ENCODE data around the gene PPOX.

PPOX gene

DNA sequence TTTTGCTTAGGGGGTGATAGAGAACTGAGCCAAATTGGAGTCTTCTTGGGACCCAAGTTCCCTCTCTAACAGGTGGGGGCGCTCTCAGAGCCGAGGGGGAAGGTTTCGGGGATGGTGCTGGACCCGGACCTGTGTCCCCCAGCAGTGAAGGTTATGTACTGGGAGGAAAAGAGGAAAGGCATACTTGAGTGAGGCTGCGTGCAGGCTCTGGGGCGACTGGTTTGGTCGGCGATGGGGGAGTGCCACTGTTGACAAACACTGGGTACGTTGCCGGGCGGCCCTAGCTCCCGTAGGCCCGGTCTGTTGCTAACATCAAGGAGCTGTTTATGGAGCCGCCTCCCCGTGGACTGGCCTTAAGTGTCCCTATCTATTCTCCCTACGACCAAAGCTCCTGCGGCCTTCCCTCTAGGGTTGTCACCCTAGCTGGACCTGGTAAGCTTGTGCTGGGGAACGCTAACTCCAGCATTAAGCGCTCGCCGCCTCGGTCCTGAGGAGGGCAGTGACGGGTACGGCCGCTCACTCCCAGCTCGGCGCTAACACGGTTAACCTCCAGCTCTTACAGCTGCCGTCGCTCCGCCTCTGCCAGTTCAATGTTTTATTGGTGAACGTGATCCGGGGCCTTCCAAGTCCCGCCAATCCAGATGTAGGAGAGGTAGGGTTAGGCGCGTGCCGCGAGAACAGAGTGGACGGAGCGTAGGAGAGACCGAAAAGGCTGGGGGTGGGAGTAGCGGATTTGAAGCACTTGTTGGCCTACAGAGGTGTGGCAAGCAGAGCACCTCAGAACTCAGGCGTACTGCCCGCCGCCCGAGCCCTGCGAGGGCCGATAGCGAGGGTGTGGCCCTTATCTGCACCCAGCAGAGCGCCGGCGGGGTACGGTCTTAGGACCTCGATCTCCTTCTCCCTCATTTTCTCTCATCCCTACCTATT is at the start of gene PPOX:
TSS of gene PPOX (plus strand) at position 685 of the 927 bp plus-strand sequence. CDS start 422 bp downstream, outside the sequence.
- DNase-seq (ENCODE audit: low read depth), result peak; percentile 84

DNA sequence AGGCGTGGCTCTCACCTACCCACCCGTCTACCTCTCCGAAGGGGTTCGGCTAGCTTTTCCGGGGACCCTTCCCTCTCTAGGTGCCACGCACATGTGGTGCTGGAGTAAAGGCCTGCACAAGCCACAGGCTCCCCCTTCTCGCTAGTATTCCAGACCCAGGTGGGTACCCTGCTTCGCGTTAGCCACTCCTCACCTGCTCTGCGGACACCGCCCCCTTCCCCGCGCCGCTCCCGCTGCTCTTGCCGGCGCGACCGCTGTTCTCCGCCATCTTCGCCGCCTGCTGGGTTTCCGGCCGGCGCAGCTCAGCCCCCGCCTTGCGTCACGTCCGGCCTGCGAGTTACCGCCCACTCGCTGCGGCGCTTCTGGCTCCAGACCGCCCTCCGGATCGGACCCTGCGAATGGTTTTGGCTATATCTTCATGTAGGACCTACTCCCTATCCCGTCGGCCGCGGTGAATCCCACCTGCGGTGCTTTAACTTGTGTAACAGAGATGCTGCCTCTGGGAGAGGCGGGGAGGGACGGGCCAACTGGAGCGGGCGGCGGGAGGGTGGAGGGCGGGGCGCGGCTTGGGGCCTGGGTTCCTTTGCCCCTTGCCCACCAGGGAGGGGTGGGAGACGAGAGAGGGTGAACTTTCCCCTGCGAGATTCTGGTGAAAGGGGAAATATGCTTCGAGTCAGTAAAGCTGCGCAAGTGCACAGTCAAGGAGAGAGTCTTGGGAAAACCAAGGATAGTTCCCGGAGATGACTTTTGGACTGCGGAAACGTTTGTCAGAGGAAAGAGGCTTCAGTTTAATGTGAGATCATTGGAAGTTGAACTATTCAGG is 48.3 kb upstream of the PPOX start, which contains the start of the genes NIT1 and PFDN2:
TSS of gene NIT1 (plus strand) at position 347 of the 823 bp plus-strand sequence. CDS start at position 419, 72 bp downstream.
TSS of gene PFDN2 (minus strand) at position 279 of the 823 bp plus-strand sequence. CDS start at position 268, 11 bp downstream.
- peak; percentile 87 for DNase-seq (ENCODE audit: low read depth)

DNA sequence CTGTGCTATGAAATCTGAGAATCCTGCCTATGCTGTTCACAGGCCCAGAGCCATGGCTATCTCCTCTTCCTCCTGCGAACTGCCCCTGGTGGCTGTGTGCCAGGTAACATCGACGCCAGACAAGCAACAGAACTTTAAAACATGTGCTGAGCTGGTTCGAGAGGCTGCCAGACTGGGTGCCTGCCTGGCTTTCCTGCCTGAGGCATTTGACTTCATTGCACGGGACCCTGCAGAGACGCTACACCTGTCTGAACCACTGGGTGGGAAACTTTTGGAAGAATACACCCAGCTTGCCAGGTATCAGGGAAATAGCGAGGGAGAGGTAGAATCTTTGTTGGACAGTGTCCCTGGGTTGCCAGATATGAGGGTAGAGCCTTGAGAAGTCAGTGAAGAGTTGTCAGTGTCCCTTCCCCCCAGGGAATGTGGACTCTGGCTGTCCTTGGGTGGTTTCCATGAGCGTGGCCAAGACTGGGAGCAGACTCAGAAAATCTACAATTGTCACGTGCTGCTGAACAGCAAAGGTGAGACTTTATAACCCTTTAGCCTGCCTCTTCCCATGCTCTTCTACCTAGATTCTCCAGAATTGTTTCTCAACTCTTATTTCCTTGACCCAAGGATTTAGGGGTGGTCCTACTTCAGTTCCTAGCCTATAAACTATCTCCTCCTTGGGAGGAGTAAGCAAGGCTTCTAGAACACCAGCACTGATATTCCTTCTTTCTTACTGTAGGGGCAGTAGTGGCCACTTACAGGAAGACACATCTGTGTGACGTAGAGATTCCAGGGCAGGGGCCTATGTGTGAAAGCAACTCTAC is 46.9 kb upstream of the PPOX start:
- peak; percentile 56 for DNase-seq (ENCODE audit: low read depth)

DNA sequence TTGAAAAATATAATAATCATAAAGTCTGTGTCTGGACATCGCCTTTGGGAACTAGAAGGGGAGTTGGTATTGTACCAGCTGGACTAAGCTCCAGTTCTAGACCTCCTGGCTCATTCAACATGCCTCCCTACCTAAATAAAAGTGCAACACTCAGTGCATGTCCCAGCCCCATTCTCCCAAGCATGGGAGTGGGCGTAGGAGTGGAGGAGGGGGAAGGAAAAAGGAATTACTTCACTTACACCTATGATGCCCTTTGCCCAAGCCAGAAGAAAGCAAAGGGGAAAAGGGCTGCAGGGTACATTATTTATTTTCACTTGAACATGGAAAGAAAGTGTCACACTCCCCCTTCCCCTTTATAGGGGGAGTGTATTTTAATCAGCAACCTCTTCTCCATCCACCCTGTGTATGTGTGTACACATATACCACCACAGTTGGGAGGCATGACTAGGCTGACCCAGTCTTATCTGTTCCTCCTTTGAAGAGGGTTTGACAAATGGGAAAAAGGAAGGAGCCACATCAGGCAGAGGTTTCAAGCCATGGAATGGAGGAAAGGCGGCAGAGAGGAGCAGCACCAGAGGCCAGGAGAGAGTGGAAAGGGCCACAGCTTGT is 45.1 kb upstream of the PPOX start:
- DNase-seq (ENCODE audit: low read depth), result no peak

DNA sequence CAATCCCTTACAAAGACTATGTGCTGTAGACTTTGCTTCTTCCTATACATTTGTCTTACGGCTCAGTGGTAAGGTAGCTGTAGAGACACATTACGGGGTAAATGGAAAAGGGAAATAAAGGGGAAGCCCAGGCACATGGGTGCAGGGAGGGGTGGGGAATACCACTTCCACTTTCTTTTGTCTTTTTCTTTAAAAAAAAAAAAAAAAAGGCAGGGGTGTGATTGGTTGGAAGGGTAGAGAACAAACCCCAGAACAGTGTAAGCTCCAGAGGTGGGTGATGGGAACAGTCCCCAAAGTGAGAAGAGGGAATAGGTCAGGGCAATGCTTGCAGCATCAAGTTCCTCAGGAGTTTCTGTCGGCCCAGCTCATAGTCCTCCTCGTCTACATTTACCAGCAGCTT is 44.4 kb upstream of the PPOX start:
- DNase-seq (ENCODE audit: low read depth), result no peak

DNA sequence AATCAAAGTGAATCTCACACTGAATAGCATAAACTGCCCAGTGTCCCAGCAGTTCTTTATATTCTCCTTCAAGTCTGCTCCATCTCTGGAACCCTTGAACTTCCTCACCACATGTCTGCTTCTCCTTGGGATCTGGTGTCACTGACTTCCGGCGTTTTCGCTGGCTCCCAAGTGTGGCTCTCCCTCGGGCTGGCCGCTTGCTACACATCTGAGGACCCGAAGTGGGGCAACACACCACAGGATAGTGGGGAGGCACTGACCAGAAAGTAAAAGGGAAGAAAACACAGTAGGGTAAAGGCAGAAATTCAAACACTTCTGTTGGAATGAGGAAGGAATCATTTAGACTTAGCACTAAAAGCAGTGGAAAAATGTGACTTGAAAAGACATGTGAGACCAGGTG is 43.3 kb upstream of the PPOX start:
- DNase-seq (ENCODE audit: low read depth), result no peak

DNA sequence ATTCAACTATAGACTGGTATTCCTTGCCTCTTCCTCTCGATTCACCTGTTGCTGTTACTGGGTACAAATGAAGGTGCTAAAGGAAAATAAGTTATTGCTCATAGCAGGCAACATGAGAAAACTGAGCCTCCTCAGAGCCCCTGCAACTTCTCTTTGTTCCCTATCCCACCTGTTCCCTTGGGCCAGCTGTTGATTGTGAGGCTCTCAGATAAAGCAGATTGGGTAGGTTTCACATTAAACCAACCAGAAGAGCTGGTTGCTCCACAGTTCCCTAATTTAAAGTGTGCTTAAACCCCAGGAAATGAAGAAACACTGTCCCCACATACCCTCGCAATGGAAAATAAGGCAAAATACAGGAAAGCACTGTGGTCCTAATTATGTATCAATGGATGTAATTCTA is 38.6 kb upstream of the PPOX start:
- no peak for DNase-seq (ENCODE audit: low read depth)

DNA sequence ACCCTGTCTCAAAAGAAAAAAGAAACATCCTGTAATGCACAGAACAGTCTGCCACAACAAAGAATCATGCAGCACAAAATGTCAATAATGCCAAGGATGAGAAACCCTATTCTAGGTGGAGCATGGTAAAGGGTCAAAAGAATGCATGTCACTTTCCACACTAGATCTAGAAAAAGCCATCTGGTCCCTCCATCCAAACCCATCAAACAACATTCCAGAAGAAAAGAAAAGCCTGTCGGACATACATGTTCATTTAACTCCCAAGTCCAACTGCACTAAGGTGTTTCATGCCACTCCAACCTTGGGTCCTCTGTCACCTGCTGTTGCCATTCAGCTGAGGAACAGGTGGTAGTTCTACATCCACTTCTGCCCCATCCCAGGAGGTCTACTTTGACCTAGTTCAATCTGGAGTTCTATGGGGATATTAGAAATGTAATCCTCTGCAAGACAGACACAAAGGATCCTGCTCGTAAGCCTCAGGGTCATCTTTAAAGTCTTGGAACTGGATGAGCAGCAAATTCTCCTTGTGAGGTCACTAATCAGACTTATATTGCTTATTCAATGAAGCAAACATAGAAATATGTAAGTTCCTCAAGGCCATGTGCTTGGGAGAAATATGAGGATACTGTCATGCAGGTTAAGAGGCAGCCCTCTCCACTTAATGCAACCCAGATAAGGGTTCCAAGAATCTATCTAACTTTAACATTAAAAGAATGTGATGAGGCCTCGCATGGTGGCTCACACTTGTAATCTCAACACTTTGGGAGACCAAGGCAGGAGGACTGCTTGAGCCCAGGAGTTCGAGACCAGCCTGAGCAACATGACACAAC is 37.4 kb upstream of the PPOX start:
- no peak for DNase-seq (ENCODE audit: low read depth)

DNA sequence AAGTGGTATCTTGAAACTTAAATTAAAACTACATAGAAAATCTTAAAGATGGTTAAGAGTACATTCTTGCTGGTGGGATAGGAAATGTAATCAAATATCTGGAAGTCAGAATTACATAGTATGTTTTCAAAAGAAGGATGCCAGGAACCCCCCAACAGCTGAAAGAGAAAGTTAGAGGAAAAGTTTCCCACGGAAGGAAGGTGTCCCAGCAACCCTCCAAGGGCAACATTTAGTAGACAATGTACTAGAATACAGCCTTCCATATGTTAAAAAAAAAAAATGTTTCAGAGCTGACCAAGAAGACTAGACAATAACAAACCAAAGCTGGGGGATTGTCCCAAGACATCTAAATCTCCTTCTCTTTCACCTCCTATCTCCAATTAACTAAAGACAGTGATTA is 36.0 kb upstream of the PPOX start:
- no peak for DNase-seq (ENCODE audit: low read depth)

DNA sequence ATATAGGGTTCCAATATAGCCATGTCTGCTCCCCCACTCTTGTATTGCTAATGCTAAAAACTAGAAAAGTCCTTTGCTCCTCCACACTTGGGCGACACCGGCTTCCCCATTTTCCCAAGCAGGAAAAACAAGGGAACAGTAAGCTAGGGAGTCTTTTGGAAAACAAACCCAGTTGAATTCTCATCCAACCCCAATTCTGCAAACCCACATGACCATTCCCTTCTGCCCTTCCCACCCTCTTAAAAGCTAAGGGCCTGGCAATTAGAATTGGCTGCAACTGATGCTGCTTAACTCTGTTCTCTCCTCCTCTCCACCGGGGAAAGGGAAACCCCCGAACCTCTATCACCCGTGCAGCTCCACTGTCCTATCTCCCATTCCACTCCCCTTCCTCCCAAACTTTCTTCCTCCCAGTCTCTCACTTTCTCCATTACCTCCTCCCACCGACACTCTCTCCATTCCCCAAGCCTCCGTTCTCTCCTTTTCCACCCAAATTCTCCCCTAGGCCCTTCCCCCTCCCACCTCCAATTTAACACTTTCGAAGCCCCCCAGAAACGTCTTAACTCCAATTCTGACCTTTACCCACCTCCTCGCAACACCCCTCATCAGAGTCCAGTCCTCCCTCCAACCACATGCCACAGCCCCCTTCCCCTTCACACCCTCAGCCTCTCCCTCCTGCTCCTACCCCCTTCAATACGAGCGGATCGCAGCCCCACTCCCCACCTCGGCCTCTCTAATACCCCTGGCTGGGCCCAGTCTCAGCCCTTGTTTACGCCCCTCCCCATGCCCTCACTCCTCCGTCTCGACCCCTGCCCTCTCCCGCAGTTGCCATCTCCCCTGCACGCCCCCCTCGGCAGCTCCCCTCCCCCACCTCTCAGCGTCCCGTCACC is 34.5 kb upstream of the PPOX start:
- DNase-seq (ENCODE audit: low read depth), result no peak

DNA sequence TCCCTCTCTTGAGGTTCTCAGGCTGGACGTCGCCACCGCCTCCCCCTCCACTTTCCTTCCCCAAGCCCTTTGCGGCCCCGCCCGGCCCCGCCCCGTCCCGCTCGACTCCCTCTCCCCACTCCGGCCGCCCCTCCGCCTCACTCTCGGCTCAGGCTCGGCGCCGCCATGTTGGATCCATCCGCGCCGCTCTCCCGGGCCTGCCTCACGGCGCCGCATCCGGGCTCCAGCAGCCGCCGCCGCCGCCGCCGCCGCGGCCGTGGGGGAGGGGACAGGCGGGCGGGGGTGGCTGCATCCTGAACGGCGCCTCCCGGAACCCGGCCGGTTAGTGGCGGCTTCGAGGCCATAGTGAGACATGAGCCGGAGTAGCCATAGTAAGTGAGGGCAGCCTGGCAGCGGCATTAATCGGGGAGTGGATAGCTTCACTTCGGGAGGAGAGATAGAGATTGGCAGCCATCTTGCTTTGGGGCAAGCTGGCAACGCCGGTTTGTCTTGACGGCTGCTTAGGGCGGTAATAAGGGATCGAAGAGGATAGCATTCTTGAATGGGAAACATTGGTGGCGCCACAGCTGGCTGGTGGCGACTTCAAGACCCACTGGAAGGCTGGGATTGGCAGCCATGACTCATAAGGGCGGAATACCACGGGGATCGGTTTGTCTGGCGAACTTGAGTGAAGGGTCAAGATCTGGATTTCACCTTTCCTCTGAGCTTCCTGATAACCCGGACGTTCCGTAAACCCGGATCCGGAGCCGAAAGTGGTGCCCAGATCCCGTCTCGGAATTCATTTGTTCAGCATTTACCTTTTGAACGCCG is 33.6 kb upstream of the PPOX start, which contains the start of gene DEDD:
TSS of gene DEDD (minus strand) at position 258 of the 810 bp plus-strand sequence. CDS start 8,205 bp downstream, outside the sequence.
- DNase-seq (ENCODE audit: low read depth), result peak; percentile 86

DNA sequence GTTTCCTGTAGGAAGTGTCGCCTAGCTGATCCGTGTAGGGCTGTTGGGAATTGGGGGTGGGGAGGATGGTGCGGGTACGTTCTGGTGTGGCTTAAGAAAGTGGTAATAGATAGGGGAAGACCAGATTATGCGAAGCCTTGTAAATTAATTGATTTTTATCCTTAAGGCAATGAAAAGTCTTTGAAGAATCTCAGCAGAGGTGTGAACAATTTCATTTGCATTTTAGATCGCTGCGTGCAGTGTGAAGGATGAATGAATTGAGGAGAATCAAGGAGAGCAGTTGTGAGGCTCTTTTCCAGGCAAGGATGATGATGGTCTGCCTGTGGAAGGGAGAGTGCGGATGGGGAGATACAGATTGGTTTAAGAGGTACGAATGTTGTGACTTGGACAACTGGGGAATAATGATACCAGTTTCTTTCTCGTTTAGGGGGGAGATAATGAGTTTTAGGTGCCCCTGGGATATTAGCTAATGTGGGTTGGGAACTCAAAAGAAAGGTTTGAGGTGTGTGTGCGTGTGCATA is 32.9 kb upstream of the PPOX start:
- DNase-seq (ENCODE audit: low read depth), result no peak

DNA sequence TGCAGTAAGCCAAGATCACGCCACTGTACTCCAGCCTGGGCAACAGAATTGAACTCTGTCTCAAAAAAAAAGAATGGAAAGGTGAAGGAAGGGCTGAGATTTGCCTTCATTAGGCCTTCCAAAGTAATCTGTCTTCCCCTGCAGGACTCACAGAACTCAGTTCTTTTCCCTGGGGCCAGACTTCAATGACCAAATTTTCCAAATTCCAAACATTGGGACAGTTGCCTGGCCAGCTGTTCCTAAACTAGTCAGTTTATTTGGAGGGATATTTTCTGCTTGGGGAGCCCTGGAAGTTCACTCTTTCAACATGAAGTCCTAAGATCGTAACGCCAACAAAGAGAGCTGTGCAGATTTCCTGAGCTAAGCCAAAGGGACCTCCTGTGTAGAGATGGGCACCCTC is 28.3 kb upstream of the PPOX start:
- no peak for DNase-seq (ENCODE audit: low read depth)

DNA sequence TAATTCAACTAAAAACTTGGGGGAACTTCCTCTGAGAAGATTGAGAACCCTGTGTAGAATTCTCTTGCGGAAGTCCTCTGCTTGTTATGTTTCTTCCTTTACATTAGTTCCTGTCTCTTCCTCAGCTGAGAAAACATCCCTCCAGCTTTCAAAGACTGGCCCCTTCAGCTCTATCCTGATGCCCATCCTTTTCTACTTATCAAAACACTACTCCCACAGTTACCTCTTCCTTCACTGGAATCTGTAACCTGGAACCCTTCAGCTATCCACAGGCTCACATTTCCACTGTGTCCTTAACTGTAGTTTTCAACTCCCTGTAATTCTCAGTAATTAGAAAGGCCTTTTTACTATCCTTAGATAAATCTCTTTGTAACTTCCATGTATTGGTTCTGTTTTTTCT is 27.8 kb upstream of the PPOX start:
- DNase-seq (ENCODE audit: low read depth), result no peak

DNA sequence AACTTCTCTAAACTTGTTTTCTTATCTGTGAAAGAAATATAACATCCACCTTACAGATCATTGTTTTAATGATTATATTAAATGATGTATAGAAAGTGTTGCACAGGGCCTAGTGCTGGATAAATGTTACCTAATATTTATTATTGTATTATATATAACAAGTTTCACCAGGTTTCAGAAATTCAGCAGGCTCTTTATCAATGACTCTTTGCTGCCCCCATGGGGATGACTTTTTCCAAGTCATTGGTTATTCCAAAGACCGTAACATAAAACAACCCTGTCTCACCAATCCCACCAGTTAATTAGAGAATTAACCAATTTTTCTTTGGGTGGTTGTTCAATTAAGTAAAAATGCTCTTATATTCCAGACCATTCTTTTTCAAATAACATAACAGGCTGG is 26.5 kb upstream of the PPOX start:
- DNase-seq (ENCODE audit: low read depth), result no peak

DNA sequence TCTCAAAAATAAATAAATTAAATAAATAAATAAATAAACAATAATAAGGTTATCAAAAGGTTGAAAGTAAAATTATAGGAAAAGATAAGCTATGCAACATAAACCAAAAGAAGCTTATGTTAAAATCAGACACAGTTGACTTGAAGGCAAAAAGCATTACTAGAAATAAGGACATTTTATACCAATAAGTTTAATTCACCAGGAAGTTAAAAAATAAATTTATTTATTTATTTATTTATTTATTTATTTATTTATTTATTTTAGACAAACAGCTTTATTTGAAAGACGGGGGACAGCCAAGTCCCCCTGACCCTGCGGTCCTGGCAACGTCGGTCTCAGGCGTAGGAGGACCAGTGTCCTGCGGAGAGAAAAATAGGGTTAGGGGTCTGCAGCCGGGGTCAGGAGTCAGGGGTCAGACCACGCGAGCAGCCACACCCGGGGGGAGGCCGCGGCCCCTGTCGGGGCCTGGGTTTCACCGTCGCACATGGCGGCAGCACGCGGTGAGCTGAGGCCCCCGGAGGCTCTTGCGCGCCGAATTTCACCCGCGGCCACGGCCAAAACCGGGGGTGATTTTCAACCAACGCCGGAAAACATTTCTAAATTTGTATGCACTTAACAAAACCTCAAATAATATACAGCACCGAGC is 25.3 kb upstream of the PPOX start:
- DNase-seq (ENCODE audit: low read depth), result no peak

DNA sequence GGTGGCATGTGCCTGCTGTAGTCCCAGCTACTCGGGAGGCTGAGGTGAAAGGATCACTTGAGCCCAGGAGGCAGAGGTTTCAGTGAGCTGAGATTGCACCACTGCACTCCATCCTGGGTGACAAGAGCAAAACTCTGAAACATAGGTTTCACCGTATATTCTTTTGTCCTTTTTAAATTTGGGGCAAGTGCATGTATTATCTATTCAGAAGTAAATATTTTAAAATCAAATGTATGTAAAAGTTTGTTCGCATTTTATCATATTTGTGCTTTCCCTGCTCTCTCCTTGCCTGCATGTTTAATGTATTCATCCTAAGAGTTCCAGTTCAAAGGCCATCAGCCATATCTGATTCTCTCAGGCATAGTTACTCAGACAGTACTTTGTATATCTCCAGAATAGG is 20.4 kb upstream of the PPOX start:
- no peak for DNase-seq (ENCODE audit: low read depth)

DNA sequence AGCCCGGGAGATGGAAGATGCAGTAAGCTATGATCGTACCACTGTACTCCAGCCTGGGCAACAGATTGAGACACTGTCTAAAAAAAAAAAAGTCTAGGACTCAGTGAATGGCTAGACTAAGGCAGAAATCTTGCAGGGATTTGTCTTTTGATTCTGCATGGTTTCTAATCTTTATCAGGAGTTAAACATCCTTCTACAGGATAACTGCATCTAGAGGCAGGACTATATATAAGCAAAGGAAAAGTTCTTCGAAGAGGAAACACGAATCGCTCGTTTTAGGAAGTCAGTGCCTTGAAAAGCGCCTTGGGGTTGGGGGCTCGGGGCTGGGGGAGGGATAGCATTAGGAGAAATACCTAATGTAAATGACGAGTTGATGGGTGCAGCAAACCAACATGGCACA is 13.1 kb upstream of the PPOX start:
- no peak for DNase-seq (ENCODE audit: low read depth)
